HEK293 (cell line): Measurements from ENCODE around the gene UBE3C.

ENCODE experiments used
- EGR2 ChIP-seq: fragments of 450-650 bp; formaldehyde crosslinking; IDR thresholded peaks from 2 replicates; pipeline ENCODE4 v1.5.1; 2016; ENCODE audit warnings: low read depth, missing biosample characterization, missing genetic modification characterization
- ELK4 ChIP-seq: IDR thresholded peaks from 2 replicates; pipeline ENCODE4 v1.6.1; 2011; ENCODE audit warnings: mild to moderate bottlenecking, low read depth, low read length, borderline replicate concordance
- HIC1 ChIP-seq: fragments of 450-650 bp; formaldehyde crosslinking; IDR thresholded peaks from 2 replicates; pipeline ENCODE4 v1.5.1; 2016; ENCODE audit warnings: missing biosample characterization, missing genetic modification characterization
- PRDM10 ChIP-seq: fragments of 450-650 bp; formaldehyde crosslinking; IDR thresholded peaks from 2 replicates; pipeline ENCODE4 v1.5.1; 2016; ENCODE audit warnings: missing biosample characterization, missing genetic modification characterization
- ZBTB10 ChIP-seq: fragments of 450-650 bp; formaldehyde crosslinking; IDR thresholded peaks from 2 replicates; pipeline ENCODE4 v1.5.1; 2016; ENCODE audit warnings: missing biosample characterization, missing genetic modification characterization
- ZBTB17 ChIP-seq: fragments of 450-650 bp; formaldehyde crosslinking; IDR thresholded peaks from 2 replicates; pipeline ENCODE4 v1.5.1; 2016; ENCODE audit warnings: missing biosample characterization, missing genetic modification characterization
- ZBTB7A ChIP-seq: fragments of 450-650 bp; formaldehyde crosslinking; IDR thresholded peaks from 2 replicates; pipeline ENCODE4 v1.5.1; 2016; ENCODE audit warnings: low read depth, missing biosample characterization, missing genetic modification characterization
- ZNF155 ChIP-seq: fragments of 450-650 bp; formaldehyde crosslinking; IDR thresholded peaks from 2 replicates; pipeline ENCODE4 v1.5.1; 2016; ENCODE audit warnings: missing biosample characterization, missing genetic modification characterization
- ZNF366 ChIP-seq: fragments of 450-650 bp; formaldehyde crosslinking; conservative IDR thresholded peaks from 2 replicates; pipeline ENCODE4 v1.5.1; 2016; ENCODE audit warnings: missing biosample characterization, missing genetic modification characterization
- ZNF449 ChIP-seq: fragments of 450-650 bp; formaldehyde crosslinking; IDR thresholded peaks from 2 replicates; pipeline ENCODE4 v1.5.1; 2017; ENCODE audit warnings: missing biosample characterization, mild to moderate bottlenecking, missing genetic modification characterization, moderate library complexity
- ZNF561 ChIP-seq: fragments of 450-650 bp; IDR thresholded peaks from 2 replicates; pipeline ENCODE4 v1.5.1; 2018; ENCODE audit warnings: missing biosample characterization, missing genetic modification characterization, borderline replicate concordance
- ZNF610 ChIP-seq: fragments of 450-650 bp; formaldehyde crosslinking; IDR thresholded peaks from 2 replicates; pipeline ENCODE4 v1.5.1; 2016; ENCODE audit warnings: missing biosample characterization, missing genetic modification characterization, borderline replicate concordance
- ZNF704 ChIP-seq: fragments of 450-650 bp; formaldehyde crosslinking; IDR thresholded peaks from 2 replicates; pipeline ENCODE4 v1.5.1; 2016; ENCODE audit warnings: missing biosample characterization, missing genetic modification characterization
- ZNF76 ChIP-seq: fragments of 450-650 bp; formaldehyde crosslinking; IDR thresholded peaks from 2 replicates; pipeline ENCODE4; 2016; ENCODE audit warnings: low read depth, missing biosample characterization, missing genetic modification characterization, borderline replicate concordance
- ZSCAN30 ChIP-seq: fragments of 450-650 bp; IDR thresholded peaks from 2 replicates; pipeline ENCODE4 v1.5.1; 2018; ENCODE audit warnings: missing biosample characterization, mild to moderate bottlenecking, missing genetic modification characterization, moderate library complexity
- ZSCAN4 ChIP-seq: fragments of 450-650 bp; formaldehyde crosslinking; IDR thresholded peaks from 2 replicates; pipeline ENCODE4 v1.5.1; 2017; ENCODE audit warnings: missing biosample characterization, missing genetic modification characterization
- ZXDB ChIP-seq: fragments of 450-650 bp; formaldehyde crosslinking; IDR thresholded peaks from 2 replicates; pipeline ENCODE4 v1.5.1; 2016; ENCODE audit warnings: missing biosample characterization, missing genetic modification characterization

The UBE3C gene

GRCh38 chr7:157138424-157139110, at the start of gene UBE3C (continued):
- TF ChIP-seq EGR2 (tag by site-specific recombination) (peak; percentile 58), ZNF76 (tag by site-specific recombination) (peak; percentile 67), ZNF610 (tag by site-specific recombination) (peak; percentile 74; the same call in 1 of the 2 replicates), ZBTB7A (tag by site-specific recombination) (peak; percentile 88; the same call in 1 of the 2 replicates), ZNF449 (tag by site-specific recombination) (no peak; the same call in 1 of the 2 replicates), ZBTB17 (peak; percentile 33; the same call in 1 of the 2 replicates), ZNF366 (tag by site-specific recombination) (no peak), PRDM10 (tag by site-specific recombination) (0 out of 2 replicates have a peak, but pooled peaks have one; percentile 23), HIC1 (peak; percentile 40; the same call in 1 of the 2 replicates), ZNF155 (tag by site-specific recombination) (no peak), ZXDB (tag by site-specific recombination) (peak; percentile 85), ZNF704 (tag by site-specific recombination) (no peak), ZNF561 (tag by site-specific recombination) (peak; percentile 30; the same call in 1 of the 2 replicates), ZSCAN4 (no peak), ZBTB10 (tag by site-specific recombination) (peak; percentile 85), ELK4 (no peak), ZSCAN30 (tag by site-specific recombination) (no peak)
